ENCODE data around the gene LRMDA.

Gene LRMDA

GRCh38 chr10:75654171-75654771 is 222.8 kb downstream of the LRMDA start:
- DNase-seq (ENCODE audit: low read depth): peak; percentile 29
- no peak overlapping the region for H3K4me3 ChIP-seq (ENCODE audit: low read length)
- TF ChIP-seq, protein P1, sequence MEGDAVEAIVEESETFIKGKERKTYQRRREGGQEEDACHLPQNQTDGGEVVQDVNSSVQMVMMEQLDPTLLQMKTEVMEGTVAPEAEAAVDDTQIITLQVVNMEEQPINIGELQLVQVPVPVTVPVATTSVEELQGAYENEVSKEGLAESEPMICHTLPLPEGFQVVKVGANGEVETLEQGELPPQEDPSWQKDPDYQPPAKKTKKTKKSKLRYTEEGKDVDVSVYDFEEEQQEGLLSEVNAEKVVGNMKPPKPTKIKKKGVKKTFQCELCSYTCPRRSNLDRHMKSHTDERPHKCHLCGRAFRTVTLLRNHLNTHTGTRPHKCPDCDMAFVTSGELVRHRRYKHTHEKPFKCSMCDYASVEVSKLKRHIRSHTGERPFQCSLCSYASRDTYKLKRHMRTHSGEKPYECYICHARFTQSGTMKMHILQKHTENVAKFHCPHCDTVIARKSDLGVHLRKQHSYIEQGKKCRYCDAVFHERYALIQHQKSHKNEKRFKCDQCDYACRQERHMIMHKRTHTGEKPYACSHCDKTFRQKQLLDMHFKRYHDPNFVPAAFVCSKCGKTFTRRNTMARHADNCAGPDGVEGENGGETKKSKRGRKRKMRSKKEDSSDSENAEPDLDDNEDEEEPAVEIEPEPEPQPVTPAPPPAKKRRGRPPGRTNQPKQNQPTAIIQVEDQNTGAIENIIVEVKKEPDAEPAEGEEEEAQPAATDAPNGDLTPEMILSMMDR (conservative IDR thresholded peaks at IDR 0.05; ENCODE audit: low read length): no peak

GRCh38 chr10:75654772-75655171 is 223.3 kb downstream of the LRMDA start:
- no peak for DNase-seq (ENCODE audit: low read depth)
- TF ChIP-seq, protein P1 (conservative IDR thresholded peaks at IDR 0.05; ENCODE audit: low read length): no peak
- H3K4me3 ChIP-seq (ENCODE audit: low read length): no peak overlapping the region

GRCh38 chr10:75655791-75656451 is 224.5 kb downstream of the LRMDA start:
- TF ChIP-seq, protein P1 (conservative IDR thresholded peaks at IDR 0.05; ENCODE audit: low read length): no peak
- no peak overlapping the region for H3K4me3 ChIP-seq (ENCODE audit: low read length)
- DNase-seq (ENCODE audit: low read depth): peak; percentile 48

DNA sequence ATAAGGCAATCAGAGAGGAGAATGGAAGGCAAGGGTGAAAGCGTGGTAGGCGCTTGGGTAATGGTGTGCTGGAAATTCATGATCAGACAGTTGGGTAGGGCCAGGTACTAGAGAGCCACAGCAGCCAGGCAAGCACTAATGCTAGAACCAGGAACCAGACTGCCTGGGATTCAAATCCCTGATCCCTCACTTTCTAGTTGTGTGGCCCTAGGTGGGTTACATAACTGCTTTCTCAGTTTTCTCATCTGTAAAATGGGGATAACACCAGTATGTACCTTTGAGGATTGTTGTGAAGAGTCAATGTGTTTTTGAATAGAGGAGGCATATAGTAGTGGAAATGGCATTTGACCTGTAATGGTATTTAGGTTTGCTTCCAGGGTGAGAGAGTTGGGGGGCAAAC is 225.9 kb downstream of the LRMDA start:
- no peak overlapping the region for H3K4me3 ChIP-seq (ENCODE audit: low read length)
- TF ChIP-seq, protein P1 (conservative IDR thresholded peaks at IDR 0.05; ENCODE audit: low read length): no peak
- DNase-seq (ENCODE audit: low read depth): no peak

DNA sequence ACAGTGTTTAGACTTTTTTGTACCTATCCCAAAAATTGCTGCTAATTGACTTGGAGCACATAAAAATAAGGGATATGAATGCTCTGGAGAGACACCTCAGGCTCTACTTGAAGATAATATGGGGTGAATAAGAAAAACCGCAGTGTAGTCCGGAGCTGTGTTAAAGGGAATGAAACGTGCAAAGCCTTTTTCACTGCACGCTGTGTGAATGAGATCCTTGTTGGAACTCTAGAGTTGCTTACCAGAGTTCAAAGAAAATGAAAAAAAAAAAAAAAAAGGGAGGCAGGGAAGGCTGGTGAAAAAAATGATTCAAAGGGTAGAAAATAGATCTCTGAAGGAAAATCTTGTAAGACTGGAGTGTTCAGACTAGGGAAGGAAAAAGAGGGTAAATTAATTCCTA is 226.6 kb downstream of the LRMDA start:
- no peak for DNase-seq (ENCODE audit: low read depth)
- no peak overlapping the region for H3K4me3 ChIP-seq (ENCODE audit: low read length)
- TF ChIP-seq, protein P1 (conservative IDR thresholded peaks at IDR 0.05; ENCODE audit: low read length): no peak

GRCh38 chr10:75658496-75658895 is 227.1 kb downstream of the LRMDA start:
- TF ChIP-seq, protein P1 (conservative IDR thresholded peaks at IDR 0.05; ENCODE audit: low read length): no peak
- no peak overlapping the region for H3K4me3 ChIP-seq (ENCODE audit: low read length)
- no peak for DNase-seq (ENCODE audit: low read depth)

GRCh38 chr10:75658915-75659314 is 227.5 kb downstream of the LRMDA start:
- no peak overlapping the region for H3K4me3 ChIP-seq (ENCODE audit: low read length)
- TF ChIP-seq, protein P1 (conservative IDR thresholded peaks at IDR 0.05; ENCODE audit: low read length): no peak

More at GRCh38 chr10:75658915-75659314, 227.5 kb downstream of the LRMDA start:
- DNase-seq (ENCODE audit: low read depth): no peak

Measured in AG10803 (cell line).